Activated naive CD4-positive, alpha-beta T cell treated with anti-CD3 and anti-CD28 coated beads, Interleukin-2, amount 10 ng/mL, durations not matched to agents 7 days and 5 days (primary cell): ENCODE results near the gene PSMG2.

Source experiments
- CTCF ChIA-PET: fragments of 350-600 bp; sonication (Branson Sonifier 250); formaldehyde crosslinking; loops from one replicate; lab custom pipeline; 2021; ENCODE audit warnings: antibody characterized with exemption; lab: Charles Lee
- DNase-seq: peaks from one replicate; pipeline ENCODE4 v3.0.0-alpha.2; 2020
- H3K27ac Mint-ChIP-seq: one replicate; pipeline ENCODE4 v1.8.0; 2021; ENCODE audit warnings: mild to moderate bottlenecking, moderate library complexity, mixed read lengths
- H3K27me3 Mint-ChIP-seq: one replicate; pipeline ENCODE4 v1.8.0; 2021; ENCODE audit warnings: mild to moderate bottlenecking, mixed read lengths
- H3K36me3 Mint-ChIP-seq: one replicate; pipeline ENCODE4 v1.8.0; 2021; ENCODE audit warnings: mixed read lengths
- H3K4me1 Mint-ChIP-seq: one replicate; pipeline ENCODE4 v1.8.0; 2021; ENCODE audit warnings: mixed read lengths
- H3K4me3 Mint-ChIP-seq: one replicate; pipeline ENCODE4 v1.8.0; 2021; ENCODE audit warnings: mild to moderate bottlenecking, moderate library complexity, mixed read lengths
- H3K9me3 Mint-ChIP-seq: one replicate; pipeline ENCODE4 v1.8.0; 2021; ENCODE audit warnings: mixed read lengths

Gene PSMG2

DNA sequence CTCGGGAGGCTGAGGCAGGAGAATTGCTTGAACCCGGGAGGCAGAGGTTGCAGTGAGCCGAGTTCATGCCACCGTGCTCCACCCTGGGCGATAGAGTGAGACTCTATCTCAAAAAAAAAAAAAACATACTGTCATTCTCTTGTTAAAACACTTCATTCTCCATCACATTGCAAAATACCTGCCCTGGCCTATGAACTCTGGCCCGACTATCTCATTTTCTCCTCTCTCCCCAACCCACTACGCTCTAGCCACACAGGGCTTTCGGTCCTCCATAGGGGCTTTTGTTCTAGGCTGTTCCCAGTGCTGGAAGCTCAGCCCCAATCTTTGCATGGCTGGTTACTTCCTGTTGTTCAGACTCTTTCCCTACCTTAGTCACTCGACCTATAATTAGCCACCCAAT lies 10.6 kb upstream of the PSMG2 start:
- H3K27me3 Mint-ChIP-seq: no peaks in the 10 kb centered on the region
- H3K9me3 Mint-ChIP-seq: no peaks in the 10 kb centered on the region
- H3K4me1 Mint-ChIP-seq: peaks cover 21% of the 10 kb centered on the region
- no peak for DNase-seq
- no peak overlapping the region for H3K27ac Mint-ChIP-seq
- peaks cover 23% of the 10 kb centered on the region for H3K36me3 Mint-ChIP-seq
- CTCF ChIA-PET: interaction anchor here (1.3 kb wide), 1 partner anchor 9 kb away, joined by 3 read pairs; no protein-coding TSS in a partner anchor
- no peak overlapping the region for H3K4me3 Mint-ChIP-seq

DNA sequence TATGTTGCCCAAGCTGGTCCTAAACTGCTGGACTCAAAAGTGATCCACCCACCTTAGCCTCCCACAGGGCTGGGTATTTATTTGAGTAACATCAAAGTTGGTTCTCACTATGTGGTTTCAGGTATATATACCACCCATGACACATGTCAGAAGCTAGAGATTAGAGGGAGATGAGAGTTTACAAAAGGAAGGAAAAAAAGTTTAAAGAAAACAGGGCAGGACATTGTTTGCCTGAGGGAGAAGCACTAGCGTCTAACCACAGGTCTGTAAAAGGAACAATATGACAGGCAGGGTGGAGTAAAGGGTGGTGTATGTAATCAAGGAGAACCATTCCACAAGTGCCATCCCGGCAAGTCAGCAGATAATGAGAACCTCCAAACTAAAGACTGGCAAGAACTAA lies 8.8 kb upstream of the PSMG2 start:
- no peak for DNase-seq
- Mint-ChIP-seq H3K4me1 (peaks cover 24% of the 10 kb centered on the region), H3K36me3 (peaks cover 33% of the 10 kb centered on the region), H3K27me3 (no peaks in the 10 kb centered on the region), H3K4me3 (no peak overlapping the region), H3K9me3 (no peaks in the 10 kb centered on the region), H3K27ac (peak overlapping the region; percentile 59)
- CTCF ChIA-PET: interaction anchor here (0.6 to 1.1 kb wide), 2 partner anchors 49 to 301 kb away, joined by 3 read pairs; no protein-coding TSS in a partner anchor

DNA sequence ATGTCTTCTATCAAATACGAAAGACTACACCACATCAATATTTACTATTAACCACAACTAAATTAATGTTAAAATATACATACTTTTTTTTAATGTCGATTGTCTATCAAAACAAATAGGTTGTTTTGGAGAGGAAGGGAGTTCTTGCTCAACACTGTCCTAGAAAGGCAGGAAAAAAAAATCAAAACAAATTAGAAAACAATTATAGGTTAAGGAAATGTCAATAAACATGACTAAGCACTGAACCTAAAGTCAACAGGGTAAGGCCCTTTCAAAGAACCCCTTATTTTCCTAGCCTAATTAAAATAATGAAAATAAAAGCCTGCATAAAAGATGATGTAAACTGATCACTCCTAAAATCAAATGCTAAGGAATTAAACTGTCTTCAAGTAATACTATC lies 3.1 kb upstream of the PSMG2 start:
- CTCF ChIA-PET: no interaction called here
- Mint-ChIP-seq H3K27me3 (no peaks in the 10 kb centered on the region), H3K4me3 (no peak overlapping the region), H3K9me3 (no peaks in the 10 kb centered on the region), H3K36me3 (peaks cover 38% of the 10 kb centered on the region), H3K4me1 (peaks cover 43% of the 10 kb centered on the region), H3K27ac (no peak overlapping the region)
- DNase-seq: no peak

DNA sequence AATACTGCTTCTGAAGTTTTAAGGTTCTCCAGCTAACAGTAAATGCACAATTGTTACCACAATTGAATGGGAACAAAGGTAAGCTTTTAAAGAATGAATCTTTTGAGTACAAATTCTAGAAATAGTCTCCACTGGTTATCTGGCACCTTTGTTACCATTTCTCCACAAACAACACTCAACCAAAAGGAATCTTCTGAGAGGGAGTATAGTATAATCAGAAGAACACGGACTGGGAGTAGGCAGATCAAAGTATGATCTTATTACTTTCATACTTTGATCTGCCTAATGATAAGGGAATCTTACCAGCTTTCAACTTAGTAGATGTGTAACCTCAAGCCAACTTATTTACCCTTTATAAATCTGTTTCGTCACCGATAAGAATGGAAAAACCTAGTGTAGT lies 1.7 kb upstream of the PSMG2 start:
- CTCF ChIA-PET: interaction anchor here (1.5 kb wide), 1 partner anchor 233 kb away, joined by 4 read pairs; no protein-coding TSS in a partner anchor
- no peaks in the 10 kb centered on the region for H3K9me3 Mint-ChIP-seq
- H3K36me3 Mint-ChIP-seq: peaks cover 44% of the 10 kb centered on the region
- DNase-seq: no peak
- no peaks in the 10 kb centered on the region for H3K27me3 Mint-ChIP-seq
- peak overlapping the region; percentile 96 for H3K27ac Mint-ChIP-seq
- peaks cover 52% of the 10 kb centered on the region for H3K4me1 Mint-ChIP-seq
- H3K4me3 Mint-ChIP-seq: peak overlapping the region; percentile 98

DNA sequence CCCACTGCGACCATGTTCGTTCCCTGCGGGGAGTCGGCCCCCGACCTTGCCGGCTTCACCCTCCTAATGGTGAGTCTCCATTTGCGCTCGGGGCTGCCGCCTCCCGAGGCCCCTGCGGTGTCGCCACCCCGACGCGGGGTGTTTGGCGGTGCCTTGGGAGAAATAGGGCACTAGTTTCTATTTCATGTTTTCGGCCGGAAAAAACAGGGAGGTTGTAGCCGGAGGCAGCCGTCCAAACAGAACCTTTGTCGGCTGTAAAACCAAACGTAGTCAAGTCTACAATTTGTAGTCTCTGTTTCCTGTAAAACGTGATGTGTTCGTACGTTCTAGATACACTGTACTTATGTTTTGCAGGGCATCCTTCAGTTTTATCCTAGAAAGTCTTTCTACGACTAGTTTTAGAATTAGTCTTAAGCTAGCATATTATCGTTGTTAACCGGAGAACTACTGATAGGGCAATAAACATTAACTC lies 290 bp downstream of the PSMG2 start:
- no peaks in the 10 kb centered on the region for H3K9me3 Mint-ChIP-seq
- CTCF ChIA-PET: interaction anchor here (0.7 to 1.4 kb wide), 2 partner anchors 232 to 541 kb away, joined by 3 read pairs; no protein-coding TSS in a partner anchor
- DNase-seq: no peak
- H3K4me1 Mint-ChIP-seq: peaks cover 57% of the 10 kb centered on the region
- peak overlapping the region; percentile 96 for H3K27ac Mint-ChIP-seq
- H3K27me3 Mint-ChIP-seq: no peaks in the 10 kb centered on the region
- peaks cover 51% of the 10 kb centered on the region for H3K36me3 Mint-ChIP-seq
- H3K4me3 Mint-ChIP-seq: peak overlapping the region; percentile 98

DNA sequence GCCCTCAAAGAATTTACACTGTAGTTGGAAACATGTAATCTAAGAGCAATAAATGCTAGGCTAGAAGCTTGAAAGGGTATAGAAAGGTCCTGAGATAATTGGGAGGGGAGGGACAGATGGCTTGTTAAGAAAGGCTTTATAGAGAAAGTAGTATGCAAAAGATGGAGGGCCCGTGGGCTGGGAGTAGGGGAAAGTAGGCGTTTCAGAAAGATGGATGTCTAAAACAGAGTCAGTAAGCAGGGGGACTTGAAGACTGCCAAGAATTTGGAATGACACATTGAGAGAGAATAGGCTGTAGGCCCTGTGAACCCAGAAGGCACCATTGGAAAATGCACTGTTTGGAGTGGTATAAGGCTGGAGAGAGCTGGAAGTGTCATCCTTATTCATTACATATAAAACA lies 822 bp downstream of the PSMG2 start:
- DNase-seq: peak; percentile 32
- Mint-ChIP-seq H3K27me3 (no peaks in the 10 kb centered on the region), H3K9me3 (no peaks in the 10 kb centered on the region), H3K4me3 (peak overlapping the region; percentile 98), H3K36me3 (peaks cover 46% of the 10 kb centered on the region), H3K4me1 (peaks cover 53% of the 10 kb centered on the region), H3K27ac (peak overlapping the region; percentile 96)
- CTCF ChIA-PET: interaction anchor here (1.4 kb wide), 1 partner anchor 231 kb away, joined by 3 read pairs; no protein-coding TSS in a partner anchor

DNA sequence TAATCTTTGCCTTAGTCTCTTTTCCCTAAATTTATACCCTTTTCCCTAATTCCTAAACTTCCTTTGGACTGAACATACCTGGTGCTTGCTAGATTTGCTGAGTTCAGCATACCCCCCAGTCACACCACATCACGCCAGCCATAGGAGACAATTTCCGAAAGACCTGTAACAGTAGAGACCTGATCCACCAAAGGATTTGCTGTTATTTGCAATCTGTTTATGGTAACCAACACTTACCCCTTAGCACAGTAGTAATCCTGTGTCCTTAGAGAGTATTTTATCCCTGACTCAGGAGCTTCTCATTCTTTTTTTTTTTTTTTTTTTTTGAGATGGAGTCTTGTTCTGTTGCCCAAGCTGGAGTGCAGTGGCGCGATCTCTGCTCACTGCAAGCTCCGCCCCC lies 8.6 kb downstream of the PSMG2 start:
- Mint-ChIP-seq H3K9me3 (no peaks in the 10 kb centered on the region), H3K36me3 (peaks cover 49% of the 10 kb centered on the region), H3K27ac (no peak overlapping the region), H3K27me3 (no peaks in the 10 kb centered on the region), H3K4me1 (peaks cover 4% of the 10 kb centered on the region), H3K4me3 (no peak overlapping the region)
- no peak for DNase-seq
- CTCF ChIA-PET: no interaction called here

DNA sequence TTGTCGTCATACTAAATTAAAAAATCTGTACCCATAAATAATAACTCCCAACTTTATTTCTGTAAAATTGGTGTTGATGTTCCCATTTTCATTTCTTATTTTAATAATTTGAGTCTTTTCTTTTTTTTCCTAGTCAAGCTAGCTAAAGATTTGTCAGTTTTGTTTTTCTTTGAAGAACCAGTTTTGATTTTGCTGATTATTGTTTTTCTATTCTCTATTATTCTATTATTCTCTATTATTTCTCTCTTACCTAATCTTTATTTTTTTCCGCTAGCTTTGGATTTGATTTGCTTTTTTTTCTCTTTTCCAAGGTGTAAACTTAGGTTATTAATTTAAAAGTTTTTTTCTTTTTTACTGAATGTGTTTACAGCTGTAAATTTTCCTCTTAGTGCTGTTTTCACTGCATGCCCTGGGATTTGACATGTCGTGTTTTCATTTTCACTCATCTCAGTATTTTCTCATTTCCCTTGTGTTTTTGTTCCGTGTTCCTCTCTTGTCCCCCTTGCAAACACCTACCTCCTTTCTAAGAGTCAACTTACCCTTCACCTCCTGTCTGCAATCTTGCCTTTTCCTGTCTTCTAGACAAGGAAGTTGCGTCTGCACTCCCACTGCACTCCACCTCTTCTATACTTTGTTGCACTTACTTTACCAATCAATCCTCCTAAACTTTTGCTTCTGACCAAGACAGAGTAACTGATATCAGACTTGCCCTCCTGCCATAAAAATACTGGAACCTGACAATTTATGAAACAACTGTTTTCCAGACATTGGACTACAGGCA lies 18.8 kb downstream of the PSMG2 start:
- Mint-ChIP-seq H3K27me3 (no peaks in the 10 kb centered on the region), H3K4me1 (peaks cover 10% of the 10 kb centered on the region), H3K4me3 (no peak overlapping the region), H3K9me3 (no peaks in the 10 kb centered on the region), H3K27ac (peak overlapping the region; percentile 1), H3K36me3 (peaks cover 44% of the 10 kb centered on the region)
- CTCF ChIA-PET: interaction anchor here (1.1 to 11.6 kb wide), 2 partner anchors 170 to 214 kb away, joined by 3 to 122 read pairs; no protein-coding TSS in a partner anchor
- DNase-seq: no peak

DNA sequence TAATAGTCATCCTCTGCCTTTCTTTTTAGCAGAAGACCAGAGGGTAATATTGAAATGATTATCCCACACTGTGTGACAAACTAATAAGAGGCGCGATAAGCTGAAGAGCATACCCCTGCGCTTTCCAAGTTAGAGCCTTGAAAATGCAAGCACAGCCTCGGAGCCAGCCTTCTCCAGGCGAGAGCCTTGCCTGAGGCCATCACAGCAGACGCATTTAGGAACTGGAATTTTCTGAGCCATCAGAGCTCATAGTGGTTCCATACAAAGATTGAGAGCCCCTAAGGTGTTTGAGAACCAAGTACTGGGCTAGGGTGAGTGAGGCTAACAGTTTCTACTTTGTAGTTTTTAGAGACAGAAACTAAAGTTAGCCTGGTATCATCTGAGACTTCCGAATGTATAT lies 19.9 kb downstream of the PSMG2 start:
- peaks cover 10% of the 10 kb centered on the region for H3K4me1 Mint-ChIP-seq
- no peak for DNase-seq
- no peaks in the 10 kb centered on the region for H3K9me3 Mint-ChIP-seq
- H3K4me3 Mint-ChIP-seq: no peak overlapping the region
- H3K27ac Mint-ChIP-seq: no peak overlapping the region
- peaks cover 44% of the 10 kb centered on the region for H3K36me3 Mint-ChIP-seq
- CTCF ChIA-PET: interaction anchor here (1.1 to 11.6 kb wide), 3 partner anchors 26 to 213 kb away, joined by 3 to 122 read pairs (median 3); no protein-coding TSS in a partner anchor
- H3K27me3 Mint-ChIP-seq: no peaks in the 10 kb centered on the region

DNA sequence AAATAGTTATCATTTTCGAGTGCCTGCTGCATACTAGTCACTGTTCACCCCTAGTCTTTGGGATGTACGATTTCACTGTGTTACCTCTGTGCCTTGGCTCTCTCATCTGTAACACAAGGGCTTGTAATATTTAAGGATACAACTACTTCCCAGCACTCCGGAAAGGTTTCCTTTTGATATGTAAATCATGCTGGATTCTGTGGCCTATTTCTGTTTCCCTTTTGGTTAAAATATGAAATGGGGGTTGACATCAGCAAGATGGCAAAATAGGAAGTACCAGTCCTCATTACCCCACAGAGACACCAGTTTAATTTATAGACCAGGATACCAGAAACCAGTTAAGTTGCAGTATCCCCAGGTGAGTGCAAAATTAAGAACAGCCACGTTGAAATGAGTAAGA lies 23.5 kb downstream of the PSMG2 start:
- Mint-ChIP-seq H3K27ac (no peak overlapping the region), H3K4me3 (no peak overlapping the region), H3K4me1 (peaks cover 5% of the 10 kb centered on the region), H3K27me3 (no peaks in the 10 kb centered on the region), H3K9me3 (no peaks in the 10 kb centered on the region), H3K36me3 (peaks cover 33% of the 10 kb centered on the region)
- no peak for DNase-seq
- CTCF ChIA-PET: interaction anchor here (0.6 to 11.6 kb wide), 17 partner anchors 10 to 880 kb away, joined by 3 to 122 read pairs (median 5); partner anchors contain the start of gene SEH1L

DNA sequence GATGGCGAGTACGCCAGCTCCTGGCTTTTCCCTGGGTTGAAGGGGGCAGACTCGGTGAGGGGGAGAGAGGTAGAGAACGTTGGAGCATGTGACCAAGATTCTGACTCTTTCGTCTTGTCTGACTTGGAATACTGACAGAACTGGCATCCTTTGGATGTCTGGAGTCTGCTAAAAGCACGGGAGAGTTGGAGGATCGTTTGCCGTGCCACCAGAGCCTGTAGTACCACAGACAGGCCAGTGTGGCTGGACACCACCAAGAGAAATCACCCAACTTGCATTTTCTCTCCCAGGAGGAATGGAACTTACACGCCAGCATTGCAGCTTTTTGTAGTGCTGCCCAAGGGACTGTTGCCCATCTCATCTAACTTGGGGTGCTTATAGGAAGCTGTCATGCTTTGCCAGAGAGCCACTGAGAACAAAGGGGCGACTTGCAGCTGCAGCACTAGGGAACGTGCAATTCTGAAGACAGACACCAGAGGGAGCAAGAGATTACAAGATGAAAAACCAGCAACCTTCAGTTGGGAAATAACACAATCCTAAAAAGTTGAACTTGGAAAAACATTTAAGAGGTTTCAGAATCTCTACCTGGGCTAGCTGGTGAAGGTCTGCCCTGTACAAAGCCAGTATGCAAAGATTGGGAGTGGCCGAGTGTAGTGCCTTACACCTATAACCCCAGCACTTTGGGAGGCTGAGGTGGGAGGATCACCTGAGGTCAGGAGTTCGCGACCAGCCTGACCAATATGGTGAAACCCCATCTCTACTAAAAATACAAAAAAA lies 24.1 kb downstream of the PSMG2 start:
- Mint-ChIP-seq H3K27ac (no peak overlapping the region), H3K4me1 (peaks cover 2% of the 10 kb centered on the region), H3K27me3 (no peaks in the 10 kb centered on the region), H3K36me3 (peaks cover 29% of the 10 kb centered on the region), H3K4me3 (no peak overlapping the region), H3K9me3 (no peaks in the 10 kb centered on the region)
- DNase-seq: peak; percentile 68
- CTCF ChIA-PET: interaction anchor here (0.6 to 11.6 kb wide), 19 partner anchors 10 to 879 kb away, joined by 3 to 122 read pairs (median 5); partner anchors contain the start of gene SEH1L

DNA sequence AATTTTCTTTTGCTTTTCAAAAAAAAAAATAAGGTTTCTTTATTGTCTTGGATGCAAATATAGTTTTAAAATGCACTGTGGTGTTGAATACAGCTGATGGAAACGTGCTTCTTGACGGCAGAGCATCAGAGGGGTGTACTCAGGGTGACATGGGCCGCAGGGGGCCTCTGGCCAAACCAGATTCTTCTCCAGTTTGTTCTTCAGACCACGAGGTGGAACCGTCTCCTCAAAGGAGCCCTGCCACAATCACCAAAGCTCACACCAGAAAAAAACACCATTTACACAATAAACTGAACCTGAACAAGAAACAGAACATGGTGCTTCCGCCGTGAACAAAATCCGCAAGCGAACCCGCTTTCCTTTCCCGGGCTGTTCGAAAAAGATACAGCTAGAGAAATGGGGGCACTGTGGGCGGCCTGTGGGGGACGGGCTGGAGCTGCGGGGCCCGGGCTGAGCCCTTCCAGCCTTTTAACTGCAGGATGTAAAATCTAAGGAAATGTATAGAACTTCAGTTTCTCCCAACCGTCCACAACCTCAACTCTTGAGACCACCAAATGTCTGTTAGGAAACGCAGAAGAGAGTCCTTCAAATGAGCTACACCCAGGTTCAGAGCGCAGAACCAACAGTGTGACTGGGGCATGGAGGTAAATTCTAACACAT lies 34.5 kb downstream of the PSMG2 start:
- CTCF ChIA-PET: interaction anchor here (1.0 to 14.5 kb wide), 7 partner anchors 11 to 422 kb away, joined by 3 to 114 read pairs (median 4); no protein-coding TSS in a partner anchor

DNA sequence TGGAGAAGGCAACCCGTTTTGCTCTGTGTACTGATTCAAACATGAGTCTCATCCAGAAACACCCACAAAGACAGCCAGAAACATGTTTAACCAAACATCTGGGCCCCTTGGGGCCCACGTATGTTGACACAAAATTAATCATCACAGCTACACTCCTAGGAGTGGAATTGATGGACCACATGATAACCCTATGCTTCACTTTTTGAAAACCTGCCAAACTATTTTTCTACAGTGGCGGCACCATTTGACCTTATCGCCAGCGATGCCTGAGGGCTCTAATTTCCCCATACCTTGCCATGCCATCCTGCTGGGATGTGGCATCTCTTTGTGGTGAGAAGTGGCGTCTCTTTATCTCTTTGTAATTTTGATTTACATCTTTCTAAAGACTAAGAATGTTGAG lies 38.5 kb downstream of the PSMG2 start:
- no peak overlapping the region for H3K27ac Mint-ChIP-seq
- H3K36me3 Mint-ChIP-seq: no peaks in the 10 kb centered on the region
- H3K4me1 Mint-ChIP-seq: no peaks in the 10 kb centered on the region
- no peak for DNase-seq
- H3K4me3 Mint-ChIP-seq: no peak overlapping the region
- H3K9me3 Mint-ChIP-seq: no peaks in the 10 kb centered on the region
- CTCF ChIA-PET: interaction anchor here (0.9 to 14.5 kb wide), 4 partner anchors 11 to 194 kb away, joined by 3 to 114 read pairs (median 32); no protein-coding TSS in a partner anchor
- no peaks in the 10 kb centered on the region for H3K27me3 Mint-ChIP-seq

More for the DNA sequence above, 34.5 kb downstream of the PSMG2 start:
- Mint-ChIP-seq H3K9me3 (no peaks in the 10 kb centered on the region), H3K36me3 (no peaks in the 10 kb centered on the region), H3K27ac (no peak overlapping the region), H3K4me1 (no peaks in the 10 kb centered on the region), H3K4me3 (no peak overlapping the region), H3K27me3 (no peaks in the 10 kb centered on the region)
- no peak for DNase-seq
